MV-4-11 (cell line): ENCODE data around the gene PRDM8.

Experiments
- DNase-seq: peaks from one replicate; lab custom pipeline; 2025; lab: John Stamatoyannopoulos, UW

PRDM8 gene

DNA sequence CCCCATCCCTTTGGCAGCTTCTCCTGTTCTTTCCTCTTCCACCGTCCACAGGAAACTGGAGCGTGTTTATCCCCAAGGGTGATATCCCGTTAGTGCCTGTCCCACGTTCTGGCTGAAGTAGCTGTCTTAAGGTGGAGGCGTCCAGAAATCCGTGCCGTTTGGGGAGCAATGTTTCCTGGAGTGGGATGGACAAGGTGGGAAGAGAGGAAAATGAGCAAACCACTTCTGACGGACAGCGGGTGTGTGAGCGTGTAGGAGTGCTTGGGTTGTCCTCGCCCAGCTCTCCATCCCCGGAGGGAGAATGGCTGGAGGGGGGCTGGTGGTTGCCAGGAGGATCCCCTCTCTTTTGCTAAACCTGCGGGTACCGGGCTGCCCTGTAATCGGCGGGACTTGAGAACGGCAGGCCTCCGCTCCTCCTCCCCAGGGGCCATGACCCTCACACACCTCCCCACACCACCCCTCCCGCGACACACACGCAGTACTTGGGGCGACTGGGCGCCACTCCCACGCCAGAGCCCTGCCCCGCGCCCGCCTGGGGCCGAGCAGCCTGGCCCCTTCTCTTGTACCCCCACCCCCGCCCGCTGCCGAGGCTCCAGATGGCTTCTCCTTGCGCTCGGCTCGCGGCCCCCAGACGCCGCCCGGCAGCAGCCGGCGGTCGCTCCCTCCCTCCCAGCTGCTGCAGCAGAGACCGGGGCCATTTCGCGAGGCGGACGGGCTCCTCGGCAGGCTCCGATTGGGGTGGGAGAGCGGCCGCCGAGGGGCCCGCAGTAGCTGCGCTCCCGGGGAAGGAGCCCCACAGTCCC lies 13.9 kb upstream of the PRDM8 start:
- no peak for DNase-seq

DNA sequence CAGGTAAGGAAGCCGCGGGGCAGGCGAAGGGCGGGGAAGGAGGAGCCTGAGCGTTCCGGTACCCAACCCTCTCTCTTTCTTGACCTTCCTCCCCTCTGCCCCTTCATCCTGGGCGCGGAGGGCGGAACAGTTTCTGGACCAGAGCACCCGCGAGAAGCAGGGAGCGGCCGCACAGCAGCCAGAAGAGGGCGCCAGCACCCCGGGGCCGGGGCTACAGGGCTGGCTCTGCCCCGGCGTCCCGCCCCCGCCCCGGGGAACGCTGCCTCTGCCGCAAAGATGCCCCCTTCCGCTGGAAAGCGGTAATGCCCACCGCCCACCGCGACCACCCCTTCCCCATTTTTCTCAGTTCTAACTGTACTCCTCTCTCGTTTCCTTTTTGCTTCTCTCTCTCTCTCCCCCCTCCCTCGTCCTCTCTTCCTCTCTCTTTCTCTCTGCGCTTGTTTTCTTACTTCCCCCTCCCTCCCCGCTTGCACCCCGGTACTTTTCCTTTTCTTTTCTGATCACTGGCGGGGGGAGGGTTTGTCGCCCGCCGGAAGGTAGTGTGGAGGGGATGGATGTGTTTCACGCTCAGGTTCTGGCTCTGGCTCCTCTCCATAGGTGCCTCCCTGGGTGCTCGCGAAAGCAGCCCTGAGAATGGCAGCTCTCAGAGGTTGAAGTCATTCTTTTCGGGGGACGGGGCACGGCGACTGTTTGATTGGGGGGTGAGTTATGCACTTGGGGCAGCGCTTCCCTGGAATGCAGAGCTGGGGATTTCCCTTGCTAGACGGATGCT lies 13.1 kb upstream of the PRDM8 start:
- DNase-seq: peak; percentile 61

DNA sequence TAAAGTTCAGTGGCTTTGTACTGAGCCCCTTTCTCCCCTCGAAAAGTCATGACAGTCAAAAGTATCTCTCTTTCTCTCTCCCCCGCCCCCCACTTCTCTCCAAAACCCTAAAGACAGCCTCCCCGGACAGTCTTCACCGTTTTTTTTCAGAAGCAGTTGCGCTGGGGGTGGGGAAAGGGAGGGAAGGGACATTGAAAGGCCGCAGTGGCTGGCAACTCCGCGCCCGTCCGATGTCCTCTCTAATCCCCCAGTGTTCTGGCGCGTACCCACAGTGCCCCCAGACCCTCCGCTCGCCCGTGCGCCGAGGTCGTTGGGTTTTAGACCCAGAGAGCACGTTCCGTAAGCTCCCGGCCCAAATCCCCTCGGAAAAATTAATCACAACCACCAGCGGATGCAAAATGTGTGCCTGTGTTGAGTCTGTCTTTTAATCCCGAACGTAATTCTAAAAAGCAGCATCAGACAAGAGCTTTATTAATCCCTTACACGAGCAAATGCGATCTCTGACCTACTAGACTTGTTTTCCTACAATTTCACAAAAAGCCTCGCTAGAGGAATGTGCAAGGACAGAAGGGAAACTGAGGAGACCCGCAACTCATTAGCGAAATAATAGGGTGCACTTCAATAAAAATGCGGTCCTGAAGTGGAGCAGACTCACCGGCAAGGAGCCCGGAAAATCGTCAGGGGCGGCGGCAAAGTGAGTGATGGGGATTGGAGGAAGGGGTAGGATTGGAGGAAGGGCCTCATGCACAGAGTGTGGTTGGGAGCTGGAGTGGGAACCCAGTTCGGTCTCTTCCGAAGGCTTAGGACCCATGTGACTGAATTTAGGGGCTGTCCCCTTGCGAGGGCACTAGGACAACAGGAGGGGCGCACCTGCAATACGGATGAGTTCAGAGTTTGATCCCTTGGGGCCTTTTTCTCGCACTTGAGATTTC lies 12.2 kb upstream of the PRDM8 start:
- no peak for DNase-seq

DNA sequence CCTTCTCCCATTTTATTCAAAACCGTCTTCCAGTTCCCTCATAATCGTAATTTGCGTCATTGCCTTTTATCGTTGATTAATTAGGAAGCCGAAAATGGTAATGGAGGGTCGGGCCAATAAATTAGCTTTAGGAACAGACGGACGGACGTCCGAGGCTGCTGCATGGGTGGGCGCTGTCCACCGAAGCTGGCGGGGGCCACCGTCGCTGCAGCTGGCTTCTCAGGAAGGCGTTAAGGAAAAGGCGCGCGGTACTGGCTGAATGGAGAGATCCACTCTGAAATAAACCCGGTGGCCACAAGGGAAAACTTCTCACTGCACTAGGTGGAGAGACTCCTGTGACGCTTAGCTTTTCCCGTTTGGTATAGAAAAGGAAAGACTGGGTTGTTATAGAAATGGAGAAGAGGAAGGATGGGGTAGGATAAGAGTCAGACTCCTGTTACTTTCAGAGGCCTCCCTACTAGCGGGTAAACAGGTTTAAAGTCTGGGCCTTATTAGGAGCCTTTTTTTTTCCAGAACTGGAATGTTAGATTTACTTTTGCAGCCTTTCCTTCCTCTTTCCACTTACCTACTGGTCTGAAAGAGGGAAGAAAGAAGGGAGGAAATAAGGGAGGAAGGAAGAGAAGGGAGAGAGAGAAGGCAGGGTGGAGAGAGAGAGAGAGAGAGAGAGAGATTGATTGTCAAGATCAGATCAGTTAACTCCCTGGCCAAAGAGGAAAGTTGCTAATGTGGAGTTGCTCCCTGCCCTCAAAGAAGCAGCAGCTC lies 11.3 kb upstream of the PRDM8 start:
- DNase-seq: no peak

DNA sequence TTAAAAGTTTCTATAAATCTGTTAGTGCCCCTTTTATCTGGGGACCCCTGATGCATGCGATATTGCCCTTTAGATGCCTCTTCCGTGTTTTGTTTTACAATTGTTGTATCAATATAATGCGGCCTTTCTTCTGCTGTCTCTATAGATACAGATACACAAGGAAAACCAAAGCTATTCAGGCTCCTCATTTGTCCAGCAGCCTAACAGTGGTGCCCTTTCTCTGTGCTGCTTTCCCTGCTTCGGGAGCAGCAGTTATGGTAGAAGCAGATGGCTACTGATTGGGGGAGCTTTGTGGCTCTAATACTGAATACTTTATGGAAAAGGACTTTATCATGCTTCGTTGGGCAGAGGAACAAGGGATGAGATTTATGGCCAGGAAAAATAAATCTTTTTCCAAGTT lies 10.6 kb upstream of the PRDM8 start:
- DNase-seq: no peak

DNA sequence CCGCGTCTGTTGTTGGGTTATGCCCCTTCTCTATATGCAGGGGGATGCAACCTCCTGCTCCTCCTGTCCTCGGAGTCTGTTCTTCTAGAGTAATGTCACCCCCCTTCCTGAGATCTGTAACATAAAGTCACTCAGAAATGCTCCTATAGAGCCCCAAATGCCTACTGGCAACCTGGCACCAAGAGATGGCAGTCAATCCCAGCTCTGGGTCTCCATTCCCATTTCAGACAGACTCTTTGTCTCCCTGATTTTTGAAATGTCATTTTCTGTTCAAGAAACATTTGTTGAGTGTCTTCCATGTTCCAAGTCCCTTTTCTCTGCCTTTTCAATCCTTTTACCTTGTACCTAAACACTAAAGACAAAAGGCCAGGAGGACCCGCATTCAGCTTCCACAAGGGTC lies 9.6 kb upstream of the PRDM8 start:
- no peak for DNase-seq

DNA sequence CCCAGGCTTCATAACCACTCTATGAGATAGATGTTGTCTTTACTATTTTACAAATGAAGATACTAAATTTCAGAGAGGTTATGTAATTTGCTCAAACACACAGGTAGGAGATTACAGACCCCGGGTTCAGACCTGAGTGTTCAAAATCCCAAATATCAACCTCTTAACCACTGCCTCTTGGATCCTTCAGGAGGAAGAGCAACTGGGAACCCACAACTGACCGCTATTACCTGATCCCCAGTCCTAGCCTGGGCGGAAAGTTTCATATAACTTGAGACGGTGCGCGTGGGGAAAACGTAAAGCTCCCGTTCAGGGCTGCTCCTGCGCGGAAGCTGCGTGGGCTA lies 8.9 kb upstream of the PRDM8 start:
- no peak for DNase-seq

DNA sequence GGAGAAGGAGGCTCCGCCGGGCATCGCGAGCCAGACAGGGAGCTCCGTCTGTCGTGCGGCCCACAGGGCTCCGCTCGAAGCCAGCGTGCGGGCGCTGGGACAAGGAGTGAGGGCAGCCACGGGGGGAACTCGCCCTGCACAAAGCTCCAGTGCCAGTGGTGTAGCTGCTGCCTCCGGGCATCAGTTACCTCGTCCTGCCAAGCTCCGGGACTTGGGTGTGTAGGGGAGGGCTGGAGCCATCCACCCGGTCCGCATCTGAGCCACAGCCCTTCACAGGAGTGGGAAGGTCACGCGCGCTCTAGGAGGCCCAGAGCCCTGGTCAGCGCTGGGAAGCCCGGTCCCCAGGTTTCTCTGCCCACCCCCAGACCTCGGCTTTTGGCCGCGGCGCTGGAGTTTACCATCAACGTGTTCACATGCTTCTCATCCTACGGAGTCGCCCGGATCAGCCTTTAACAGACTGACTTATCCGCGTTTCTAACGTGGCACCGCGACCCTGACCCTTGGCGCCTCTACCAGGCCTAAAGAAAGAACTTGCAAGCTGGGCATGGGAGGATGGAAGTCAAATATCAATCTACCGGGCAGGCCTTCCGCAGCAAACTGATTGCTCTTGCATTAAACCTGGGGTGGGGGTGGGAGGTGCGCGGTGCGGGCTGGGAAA lies 8.4 kb upstream of the PRDM8 start:
- no peak for DNase-seq

DNA sequence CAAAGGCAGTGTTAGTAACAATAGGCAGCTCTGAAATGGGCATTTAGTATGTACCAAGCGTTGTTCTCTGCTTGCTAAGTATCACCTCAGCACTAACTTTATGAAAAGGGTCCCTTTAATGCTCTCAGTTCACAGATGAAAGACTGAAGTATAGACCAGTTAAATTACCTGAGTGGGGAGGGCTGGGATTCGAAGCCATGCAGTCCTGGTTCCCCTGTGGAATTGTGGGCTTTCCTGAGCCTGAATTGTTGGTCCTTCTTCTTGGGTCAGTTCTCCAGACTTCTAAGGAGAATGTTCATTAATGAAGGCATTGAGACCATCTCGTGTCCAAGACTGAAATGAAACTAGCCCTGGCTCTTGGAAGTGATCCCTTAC lies 7.7 kb upstream of the PRDM8 start:
- DNase-seq: no peak

DNA sequence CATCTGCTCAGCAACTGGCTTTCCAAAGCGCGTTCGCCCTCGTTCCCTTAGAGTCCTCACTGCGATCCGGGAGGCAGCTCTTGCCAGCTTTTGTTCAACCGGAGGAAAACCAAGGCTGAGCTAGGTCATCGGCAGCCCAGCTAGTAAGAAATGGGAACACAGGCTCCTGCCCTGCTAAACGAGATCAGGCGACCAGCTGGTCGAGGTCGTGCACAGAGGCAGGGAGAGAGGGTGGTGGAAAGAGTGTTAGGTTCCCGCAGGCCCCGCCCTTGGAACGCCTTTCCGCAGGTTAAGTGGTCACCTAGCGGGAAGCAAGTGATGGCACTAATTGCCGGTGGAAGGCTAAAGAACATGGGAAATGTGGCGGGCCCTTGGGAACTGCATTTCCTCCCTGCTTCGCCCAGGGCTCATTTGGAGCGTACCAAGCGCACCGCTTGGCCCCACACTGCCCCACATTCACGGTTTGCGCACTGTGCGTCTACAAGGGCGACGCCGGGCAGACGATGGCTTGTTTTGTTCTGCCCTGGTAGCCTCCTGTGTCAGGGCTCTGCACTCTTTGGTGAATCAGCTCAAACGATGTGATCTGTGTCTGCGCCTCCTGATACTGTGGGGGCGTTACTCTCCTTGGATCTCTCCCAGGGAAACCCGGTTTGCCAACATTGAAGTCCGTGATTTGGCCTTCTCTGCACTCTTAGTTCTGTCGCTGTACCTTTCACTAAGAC lies 7.2 kb upstream of the PRDM8 start:
- DNase-seq: no peak

DNA sequence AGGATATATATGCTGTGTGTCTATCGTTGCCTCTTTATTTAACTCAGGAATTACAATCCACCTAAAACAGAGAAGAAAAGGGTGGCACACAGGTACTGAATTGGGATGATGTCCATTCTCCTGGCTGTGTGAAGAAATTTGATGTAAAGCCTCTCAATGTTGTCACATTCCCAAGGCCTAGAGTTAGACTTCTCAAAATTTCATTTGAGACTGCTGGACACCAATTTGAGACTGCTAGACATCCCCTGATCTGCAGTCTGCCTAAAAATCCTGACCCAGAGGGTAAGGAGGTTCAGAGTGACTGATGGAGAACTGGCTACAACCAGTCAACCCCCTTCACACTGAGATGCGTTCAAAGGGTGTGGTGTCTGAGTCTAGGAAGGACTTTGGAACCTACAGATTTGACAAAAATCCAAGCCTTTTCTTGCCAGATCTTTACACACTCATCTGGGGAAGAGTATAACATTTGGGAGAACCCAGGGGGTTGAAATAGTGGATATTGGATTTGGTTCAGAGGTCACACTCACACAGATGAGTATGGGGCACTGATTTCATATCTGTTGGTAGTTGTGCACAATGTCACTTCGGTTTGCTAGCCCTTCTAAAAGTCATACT lies 4.9 kb upstream of the PRDM8 start:
- DNase-seq: no peak

DNA sequence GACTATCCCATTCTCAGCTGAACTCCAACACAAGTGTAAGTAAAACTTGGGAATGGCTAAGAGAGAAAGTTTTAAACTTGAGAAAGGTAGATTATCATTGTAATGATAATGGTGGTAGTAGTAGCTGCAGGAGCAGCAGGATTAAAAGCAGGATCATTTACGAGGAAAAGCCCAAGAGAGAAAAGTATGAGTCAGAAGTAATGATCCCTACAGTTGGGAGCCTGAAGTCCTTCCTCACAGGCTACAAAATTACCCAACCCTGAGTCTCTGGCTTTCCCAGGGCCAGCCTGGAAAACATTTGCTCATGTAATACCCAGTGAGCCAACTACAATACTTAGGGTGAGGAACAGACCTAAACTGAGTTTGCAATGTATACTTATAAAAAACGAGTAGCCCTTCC lies 4.4 kb upstream of the PRDM8 start:
- no peak for DNase-seq

DNA sequence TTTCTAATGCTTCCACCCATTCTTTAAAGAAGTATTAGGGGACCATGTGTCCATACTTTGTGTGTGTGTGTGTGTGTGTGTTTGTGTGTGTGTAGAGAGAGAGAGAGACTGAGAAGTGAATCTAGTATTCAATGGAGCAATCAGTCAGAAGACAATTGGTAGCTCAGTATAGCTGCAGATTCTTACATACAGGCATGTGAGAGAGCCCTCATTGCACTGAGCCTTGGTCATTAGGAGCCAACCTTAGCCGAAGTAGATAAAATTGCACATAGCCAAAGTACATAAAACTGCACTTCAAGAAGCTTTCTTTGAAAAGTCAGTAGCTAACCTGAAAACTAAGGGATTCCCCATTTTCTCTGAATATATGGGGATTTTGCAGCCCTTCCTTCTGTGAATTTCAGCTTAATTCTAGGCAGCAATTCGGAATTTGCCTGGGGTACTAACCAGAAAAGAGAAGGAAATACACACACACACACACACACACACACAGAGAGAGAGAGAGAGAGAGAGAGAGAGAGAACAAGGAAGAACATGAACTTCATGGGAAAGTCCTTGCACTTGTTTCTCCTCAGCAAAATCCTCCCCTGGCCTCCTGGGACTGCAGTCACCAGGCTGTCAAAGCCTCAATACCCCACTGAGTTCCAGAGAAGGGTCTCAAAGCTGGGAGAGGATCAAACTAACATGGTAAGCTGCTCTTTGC lies 1.7 kb upstream of the PRDM8 start:
- DNase-seq: peak; percentile 21

DNA sequence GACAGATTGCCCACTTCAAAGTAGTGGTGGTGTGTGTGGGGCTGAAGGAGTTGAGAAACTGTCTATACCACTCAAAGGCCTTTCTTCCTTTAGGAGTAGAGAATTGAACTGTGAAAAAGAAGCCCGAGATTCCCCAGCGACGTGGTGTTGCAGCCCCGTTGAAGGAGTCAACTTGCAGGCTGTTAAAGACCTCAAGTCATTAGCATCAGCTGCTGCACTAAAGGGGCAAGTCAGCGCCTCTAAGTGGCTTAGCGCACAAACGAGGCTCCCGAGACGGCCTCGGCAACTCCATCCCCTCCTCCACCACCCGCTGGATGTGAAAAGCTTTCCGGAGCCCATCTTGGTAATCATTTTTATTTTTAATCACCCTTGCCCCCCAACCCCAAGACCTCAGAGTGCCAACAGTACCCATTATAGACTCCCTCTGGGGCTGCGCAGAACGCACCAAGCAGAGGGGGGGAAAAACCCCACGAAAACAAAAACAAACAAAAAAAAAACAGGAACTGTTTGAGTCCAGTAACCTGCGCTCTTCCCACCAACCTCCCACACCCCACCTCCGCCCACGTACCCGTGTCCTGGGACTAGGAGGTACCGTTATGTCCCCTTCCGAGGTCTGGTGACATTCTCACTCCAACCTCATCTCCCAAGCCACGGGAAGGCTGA lies 913 bp upstream of the PRDM8 start:
- no peak for DNase-seq

DNA sequence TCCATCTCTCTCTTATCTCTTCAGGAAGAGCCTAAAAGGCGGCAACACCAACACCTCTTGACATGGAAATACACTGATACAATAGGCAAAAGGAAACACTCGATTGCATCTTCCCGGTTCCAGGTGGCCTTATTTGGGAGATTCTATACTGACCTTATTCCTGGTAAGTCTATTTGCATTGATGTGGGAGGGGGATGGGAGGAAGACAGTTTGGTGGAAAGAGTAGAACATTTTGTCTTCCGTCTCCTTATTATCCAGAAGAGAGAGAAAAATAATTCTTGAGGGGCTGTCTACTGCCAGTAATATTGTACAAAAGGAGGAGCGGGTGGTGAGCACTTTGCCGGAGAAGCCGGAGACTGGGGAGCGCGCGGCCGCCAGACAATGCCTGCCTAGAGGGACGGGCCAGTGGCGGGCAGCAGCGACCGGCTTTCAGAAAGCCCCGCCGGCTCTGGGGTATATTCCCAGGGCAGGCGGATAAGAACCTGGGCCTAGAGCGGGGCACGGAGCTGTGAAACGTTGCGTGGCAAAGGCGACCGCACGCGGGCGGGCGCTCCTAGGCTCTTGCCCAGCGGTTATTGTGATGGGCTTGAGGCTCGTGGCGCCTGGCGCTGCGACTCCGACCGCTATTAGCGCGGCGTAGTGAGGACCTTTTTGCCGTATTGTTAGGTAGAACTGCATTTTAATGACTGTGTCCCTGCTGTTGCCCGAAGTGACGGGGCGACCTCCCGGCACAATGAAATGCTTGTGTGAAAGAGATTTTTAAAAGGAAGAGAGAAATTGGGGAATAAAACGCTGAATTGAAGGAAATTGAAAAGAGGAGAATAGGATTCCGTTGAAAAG lies 518 bp downstream of the PRDM8 start:
- no peak for DNase-seq

DNA sequence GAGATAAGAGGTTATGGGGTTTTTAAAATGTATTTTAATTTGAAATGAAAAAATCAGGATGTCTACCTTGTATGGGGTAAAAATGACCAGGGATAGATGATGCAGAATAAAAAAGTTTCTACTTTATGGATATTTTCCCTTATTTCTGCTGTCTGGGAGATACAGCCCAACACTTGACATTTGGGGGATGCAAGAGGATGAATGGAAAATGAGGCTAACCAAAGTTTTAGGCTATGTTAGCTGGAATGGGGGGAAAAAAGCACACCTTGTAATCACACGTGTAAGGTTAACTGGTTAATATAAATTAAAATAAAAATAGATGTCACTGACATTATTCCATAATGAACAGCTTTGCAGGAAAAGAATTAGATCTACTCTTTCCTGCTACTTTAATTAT lies 1.1 kb downstream of the PRDM8 start:
- no peak for DNase-seq

DNA sequence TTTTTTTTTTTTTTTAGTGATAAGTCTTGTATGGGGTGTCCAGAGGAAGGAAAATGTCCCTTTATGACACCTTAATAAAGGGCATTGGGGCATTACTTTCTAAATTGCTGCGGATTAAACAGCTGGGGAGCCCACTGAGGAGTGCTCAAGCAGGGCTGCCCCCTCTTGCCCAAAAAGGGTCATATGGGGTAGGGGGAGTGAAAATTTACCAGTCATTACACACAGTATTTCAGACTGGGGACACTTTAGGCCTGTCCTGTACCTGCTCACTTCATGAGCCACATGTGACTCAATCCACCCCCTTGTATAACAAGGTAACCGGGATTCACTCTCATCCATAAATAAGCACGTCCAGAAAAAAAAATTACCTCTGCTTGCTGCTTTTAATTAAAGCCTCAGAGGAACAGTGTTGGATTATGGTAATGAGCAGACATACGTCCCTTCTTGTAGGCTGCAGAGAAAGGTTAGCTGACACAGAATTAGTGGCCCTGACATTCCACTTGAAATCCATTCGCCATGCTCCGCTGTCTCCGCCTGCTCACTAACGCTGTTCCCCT lies 1.8 kb downstream of the PRDM8 start:
- DNase-seq: no peak

DNA sequence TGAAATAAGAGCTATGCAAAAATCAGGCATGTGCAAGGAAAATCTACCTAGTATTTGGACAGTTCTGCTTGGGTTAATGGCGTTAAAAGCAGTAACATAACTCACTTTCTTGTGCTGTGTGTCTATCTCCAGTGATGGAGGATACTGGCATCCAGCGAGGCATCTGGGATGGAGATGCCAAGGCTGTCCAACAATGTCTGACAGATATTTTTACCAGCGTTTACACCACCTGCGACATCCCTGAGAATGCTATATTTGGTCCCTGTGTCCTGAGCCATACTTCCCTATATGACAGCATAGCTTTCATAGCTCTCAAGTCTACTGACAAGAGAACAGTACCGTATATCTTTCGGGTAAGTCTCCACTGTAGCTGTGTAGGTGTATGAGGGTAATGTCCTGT lies 2.6 kb downstream of the PRDM8 start:
- no peak for DNase-seq
